HEK293 (cell line): ENCODE results near the gene GNL2.

Experiments used
- CTCF ChIA-PET: fragments of 350-600 bp; formaldehyde crosslinking; extraction: SDS; loops from one replicate; lab custom pipeline; 2021; ENCODE audit warnings: antibody characterized with exemption; lab: Yijun Ruan, JAX
- POLR2A ChIA-PET: fragments of 300-600 bp; formaldehyde crosslinking; extraction: SDS; loops from one replicate; lab custom pipeline; 2020; ENCODE audit warnings: antibody characterized with exemption, inconsistent platforms; lab: Yijun Ruan, JAX
- H3K27ac ChIP-seq: fragments of 200-500 bp; sonication (Bioruptor generic); 2 replicates; pipeline ENCODE4 v1.5.1; 2014; ENCODE audit warnings: low read depth, low read length, control low read depth, inconsistent platforms; ENCODE audit errors: extremely low read depth
- H3K36me3 ChIP-seq, 2 experiments: fragments of 200-500 bp in 1 of 2; sonication (Bioruptor generic) in 1 of 2; 1 replicate in 1 of 2; 2 replicates in 1 of 2; pipeline ENCODE4 v1.5.1; 2014 to 2017; ENCODE audit warnings: inconsistent platforms in 2 of 2, low read length in 2 of 2; ENCODE audit not compliant: control insufficient read depth in 2 of 2, insufficient read depth in 1 of 2
- H3K4me1 ChIP-seq: fragments of 200-500 bp; sonication (Bioruptor generic); 2 replicates; pipeline ENCODE4 v1.5.1; 2014; ENCODE audit warnings: mild to moderate bottlenecking, low read length, inconsistent platforms; ENCODE audit not compliant: control insufficient read depth, insufficient read depth
- H3K4me3 ChIP-seq: 2 replicates; pipeline ENCODE4 v1.5.1; 2011; ENCODE audit warnings: low read depth, mild to moderate bottlenecking, control low read depth, low read length, moderate library complexity
- H3K9me3 ChIP-seq: fragments of 200-500 bp; sonication (Bioruptor generic); 2 replicates; pipeline ENCODE4 v1.5.1; 2014; ENCODE audit warnings: low read depth, low read length, inconsistent platforms; ENCODE audit not compliant: control insufficient read depth, insufficient read depth
- FEZF1 ChIP-seq: fragments of 450-650 bp; formaldehyde crosslinking; IDR thresholded peaks from 2 replicates; pipeline ENCODE4 v1.5.1; 2016; ENCODE audit warnings: missing biosample characterization, missing genetic modification characterization
- GFI1B ChIP-seq: fragments of 450-650 bp; formaldehyde crosslinking; IDR thresholded peaks from 2 replicates; pipeline ENCODE4 v1.5.1; 2016; ENCODE audit warnings: missing biosample characterization, missing genetic modification characterization
- HOXD13 ChIP-seq: sonication (generic); formaldehyde crosslinking; IDR thresholded peaks from 2 replicates; pipeline ENCODE4 v1.8.0; 2022; ENCODE audit warnings: missing genetic modification reagents, borderline replicate concordance
- KLF1 ChIP-seq: fragments of 450-650 bp; formaldehyde crosslinking; IDR thresholded peaks from 2 replicates; pipeline ENCODE4 v1.5.1; 2016; ENCODE audit warnings: missing biosample characterization, missing genetic modification characterization
- REPIN1 ChIP-seq: fragments of 450-650 bp; formaldehyde crosslinking; IDR thresholded peaks from 2 replicates; pipeline ENCODE4 v1.5.1; 2017; ENCODE audit warnings: missing biosample characterization, missing genetic modification characterization, low read depth
- SETDB1 ChIP-seq: IDR thresholded peaks from one replicate; pipeline ENCODE4 v1.6.1; 2017; ENCODE audit warnings: mild to moderate bottlenecking, low read length, moderate library complexity, mixed read lengths; ENCODE audit not compliant: insufficient read length
- ZBTB1 ChIP-seq: fragments of 450-650 bp; formaldehyde crosslinking; IDR thresholded peaks from 2 replicates; pipeline ENCODE4 v1.5.1; 2016; ENCODE audit warnings: missing biosample characterization, missing genetic modification characterization
- ZBTB20 ChIP-seq: fragments of 450-650 bp; formaldehyde crosslinking; IDR thresholded peaks from 2 replicates; pipeline ENCODE4 v1.5.1; 2016; ENCODE audit warnings: missing biosample characterization, missing genetic modification characterization
- ZIC2 ChIP-seq: fragments of 450-650 bp; formaldehyde crosslinking; IDR thresholded peaks from 2 replicates; pipeline ENCODE4 v1.5.1; 2016; ENCODE audit warnings: missing biosample characterization, missing genetic modification characterization
- ZNF140 ChIP-seq: fragments of 450-650 bp; formaldehyde crosslinking; IDR thresholded peaks from 2 replicates; pipeline ENCODE4 v1.5.1; 2016; ENCODE audit warnings: missing biosample characterization, missing genetic modification characterization
- ZNF473 ChIP-seq: fragments of 450-650 bp; formaldehyde crosslinking; IDR thresholded peaks from 2 replicates; pipeline ENCODE4 v1.5.1; 2017; ENCODE audit warnings: missing biosample characterization, missing genetic modification characterization
- ZNF623 ChIP-seq: fragments of 450-650 bp; formaldehyde crosslinking; IDR thresholded peaks from 2 replicates; pipeline ENCODE4 v1.5.1; 2016; ENCODE audit warnings: missing biosample characterization, missing genetic modification characterization
- ZNF776 ChIP-seq: fragments of 450-650 bp; formaldehyde crosslinking; IDR thresholded peaks from 2 replicates; pipeline ENCODE4 v1.5.0; 2017; ENCODE audit warnings: missing biosample characterization, missing genetic modification characterization, borderline replicate concordance
- ZNF777 ChIP-seq: fragments of 450-650 bp; formaldehyde crosslinking; IDR thresholded peaks from 2 replicates; pipeline ENCODE4 v1.5.1; 2017; ENCODE audit warnings: missing biosample characterization, missing genetic modification characterization, borderline replicate concordance
- ZNF792 ChIP-seq: fragments of 450-650 bp; formaldehyde crosslinking; IDR thresholded peaks from 2 replicates; pipeline ENCODE4 v1.5.1; 2016; ENCODE audit warnings: missing biosample characterization, missing genetic modification characterization
- TF ChIP-seq, protein P1 (sequence below): fragments of 450-650 bp; formaldehyde crosslinking; optimal IDR thresholded peaks from 2 replicates; pipeline ENCODE3; 2016; ENCODE audit warnings: missing biosample characterization, mild to moderate bottlenecking, missing genetic modification characterization
- TF ChIP-seq, protein P2 (sequence below): fragments of 450-650 bp; formaldehyde crosslinking; IDR thresholded peaks from 2 replicates; pipeline ENCODE4 v1.5.1; 2017; ENCODE audit warnings: missing biosample characterization, missing genetic modification characterization
- TF ChIP-seq, protein P3 (sequence below): fragments of 450-650 bp; formaldehyde crosslinking; IDR thresholded peaks from 2 replicates; pipeline ENCODE4 v1.5.1; 2016; ENCODE audit warnings: missing biosample characterization, missing genetic modification characterization
- TF ChIP-seq, protein P4 (sequence below): fragments of 450-650 bp; formaldehyde crosslinking; IDR thresholded peaks from 2 replicates; pipeline ENCODE4 v1.5.1; 2017; ENCODE audit warnings: missing biosample characterization, missing genetic modification characterization
- TF ChIP-seq, protein P5 (sequence below): fragments of 450-650 bp; formaldehyde crosslinking; IDR thresholded peaks from 2 replicates; pipeline ENCODE4 v1.5.0; 2017; ENCODE audit warnings: missing biosample characterization, missing genetic modification characterization, borderline replicate concordance
- TF ChIP-seq, protein P6 (sequence below): fragments of 450-650 bp; formaldehyde crosslinking; IDR thresholded peaks from 2 replicates; pipeline ENCODE4 v1.5.1; 2017; ENCODE audit warnings: missing biosample characterization, mild to moderate bottlenecking, missing genetic modification characterization, moderate library complexity

The GNL2 gene

DNA sequence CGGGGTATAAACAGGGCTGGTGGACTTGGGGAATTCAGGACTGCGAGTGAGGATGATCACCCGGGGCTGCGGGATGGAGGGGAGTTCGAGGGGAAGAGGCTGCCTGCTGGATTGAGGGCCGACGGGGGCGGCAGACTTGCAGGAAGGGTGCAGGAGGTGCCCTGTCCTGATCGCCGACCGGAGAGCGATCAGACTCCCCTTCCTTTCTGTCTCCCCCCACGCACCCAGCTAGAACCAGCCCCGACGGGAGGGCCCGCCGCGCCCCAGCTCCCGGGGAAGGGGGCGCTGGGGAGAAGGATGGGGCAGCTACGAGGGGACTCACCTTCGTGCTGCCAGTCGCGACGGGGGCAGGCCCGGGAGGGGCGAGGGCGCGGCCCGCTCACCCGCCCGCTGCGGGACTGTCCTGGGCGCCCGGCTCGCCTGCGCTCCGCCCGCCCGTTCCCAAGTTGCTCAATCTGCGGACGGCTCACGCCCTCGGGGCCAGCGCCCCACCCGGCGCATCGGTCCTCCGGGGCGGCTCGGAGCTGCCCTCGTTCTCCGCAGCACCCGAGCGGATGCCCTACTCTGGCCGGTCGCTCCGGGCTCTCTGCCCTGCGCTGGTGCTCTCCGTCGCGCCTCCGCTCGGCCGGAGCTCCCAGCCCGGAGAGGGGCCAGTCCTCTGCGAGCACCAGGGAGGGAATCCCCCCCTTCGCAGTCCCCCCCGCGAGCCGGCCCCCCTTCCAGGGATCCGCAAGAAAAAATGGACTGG is 38.7 kb upstream of the GNL2 start, which contains the start of gene RSPO1 (continued):
- TF ChIP-seq, protein P1, sequence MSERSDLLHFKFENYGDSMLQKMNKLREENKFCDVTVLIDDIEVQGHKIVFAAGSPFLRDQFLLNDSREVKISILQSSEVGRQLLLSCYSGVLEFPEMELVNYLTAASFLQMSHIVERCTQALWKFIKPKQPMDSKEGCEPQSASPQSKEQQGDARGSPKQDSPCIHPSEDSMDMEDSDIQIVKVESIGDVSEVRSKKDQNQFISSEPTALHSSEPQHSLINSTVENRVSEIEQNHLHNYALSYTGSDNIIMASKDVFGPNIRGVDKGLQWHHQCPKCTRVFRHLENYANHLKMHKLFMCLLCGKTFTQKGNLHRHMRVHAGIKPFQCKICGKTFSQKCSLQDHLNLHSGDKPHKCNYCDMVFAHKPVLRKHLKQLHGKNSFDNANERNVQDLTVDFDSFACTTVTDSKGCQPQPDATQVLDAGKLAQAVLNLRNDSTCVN (tag by site-specific recombination), result peak; percentile 45
- TF ChIP-seq, protein P2, sequence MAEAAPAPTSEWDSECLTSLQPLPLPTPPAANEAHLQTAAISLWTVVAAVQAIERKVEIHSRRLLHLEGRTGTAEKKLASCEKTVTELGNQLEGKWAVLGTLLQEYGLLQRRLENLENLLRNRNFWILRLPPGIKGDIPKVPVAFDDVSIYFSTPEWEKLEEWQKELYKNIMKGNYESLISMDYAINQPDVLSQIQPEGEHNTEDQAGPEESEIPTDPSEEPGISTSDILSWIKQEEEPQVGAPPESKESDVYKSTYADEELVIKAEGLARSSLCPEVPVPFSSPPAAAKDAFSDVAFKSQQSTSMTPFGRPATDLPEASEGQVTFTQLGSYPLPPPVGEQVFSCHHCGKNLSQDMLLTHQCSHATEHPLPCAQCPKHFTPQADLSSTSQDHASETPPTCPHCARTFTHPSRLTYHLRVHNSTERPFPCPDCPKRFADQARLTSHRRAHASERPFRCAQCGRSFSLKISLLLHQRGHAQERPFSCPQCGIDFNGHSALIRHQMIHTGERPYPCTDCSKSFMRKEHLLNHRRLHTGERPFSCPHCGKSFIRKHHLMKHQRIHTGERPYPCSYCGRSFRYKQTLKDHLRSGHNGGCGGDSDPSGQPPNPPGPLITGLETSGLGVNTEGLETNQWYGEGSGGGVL (tag by site-specific recombination), result peak; percentile 90
- TF ChIP-seq, protein P3, sequence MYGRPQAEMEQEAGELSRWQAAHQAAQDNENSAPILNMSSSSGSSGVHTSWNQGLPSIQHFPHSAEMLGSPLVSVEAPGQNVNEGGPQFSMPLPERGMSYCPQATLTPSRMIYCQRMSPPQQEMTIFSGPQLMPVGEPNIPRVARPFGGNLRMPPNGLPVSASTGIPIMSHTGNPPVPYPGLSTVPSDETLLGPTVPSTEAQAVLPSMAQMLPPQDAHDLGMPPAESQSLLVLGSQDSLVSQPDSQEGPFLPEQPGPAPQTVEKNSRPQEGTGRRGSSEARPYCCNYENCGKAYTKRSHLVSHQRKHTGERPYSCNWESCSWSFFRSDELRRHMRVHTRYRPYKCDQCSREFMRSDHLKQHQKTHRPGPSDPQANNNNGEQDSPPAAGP, result peak; percentile 68
- peak; percentile 80 for TF ChIP-seq KLF1 (tag by site-specific recombination)

DNA sequence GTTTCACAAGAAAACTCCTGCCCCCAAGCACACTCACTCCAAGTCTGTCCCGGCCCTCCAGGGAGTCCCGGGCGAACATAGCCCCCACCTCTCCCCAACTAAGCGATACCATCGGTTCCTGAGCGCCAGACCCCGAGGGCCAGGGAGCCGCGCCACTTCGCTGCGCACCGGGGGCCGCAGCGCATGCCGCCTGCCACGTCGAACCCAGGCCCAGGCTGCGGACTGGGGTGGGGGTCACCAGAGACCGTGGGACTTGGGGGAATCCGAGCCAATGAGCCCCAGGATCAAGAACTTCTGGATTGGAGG is 38.2 kb upstream of the GNL2 start:
- POLR2A ChIA-PET, result interaction anchor here (0.8 kb wide), 1 partner anchor 174 kb away, joined by 4 read pairs; the partner anchor contains the start of genes C1orf122 and YRDC
- TF ChIP-seq ZBTB20 (no peak), ZNF777 (tag by site-specific recombination) (no peak), ZNF792 (tag by site-specific recombination) (no peak), ZNF473 (tag by site-specific recombination) (no peak), FEZF1 (tag by site-specific recombination) (no peak)
- TF ChIP-seq, protein P4, sequence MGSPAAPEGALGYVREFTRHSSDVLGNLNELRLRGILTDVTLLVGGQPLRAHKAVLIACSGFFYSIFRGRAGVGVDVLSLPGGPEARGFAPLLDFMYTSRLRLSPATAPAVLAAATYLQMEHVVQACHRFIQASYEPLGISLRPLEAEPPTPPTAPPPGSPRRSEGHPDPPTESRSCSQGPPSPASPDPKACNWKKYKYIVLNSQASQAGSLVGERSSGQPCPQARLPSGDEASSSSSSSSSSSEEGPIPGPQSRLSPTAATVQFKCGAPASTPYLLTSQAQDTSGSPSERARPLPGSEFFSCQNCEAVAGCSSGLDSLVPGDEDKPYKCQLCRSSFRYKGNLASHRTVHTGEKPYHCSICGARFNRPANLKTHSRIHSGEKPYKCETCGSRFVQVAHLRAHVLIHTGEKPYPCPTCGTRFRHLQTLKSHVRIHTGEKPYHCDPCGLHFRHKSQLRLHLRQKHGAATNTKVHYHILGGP, result no peak
- no peak overlapping the region for H3K4me3 ChIP-seq
- H3K36me3 ChIP-seq, result no peaks in the 10 kb centered on the region
- CTCF ChIA-PET, result interaction anchor here (0.6 to 2.0 kb wide), 2 partner anchors 48 to 926 kb away, joined by 3 to 7 read pairs; no protein-coding TSS in a partner anchor
- H3K9me3 ChIP-seq, result no peaks in the 10 kb centered on the region
- H3K4me1 ChIP-seq, result no peaks in the 10 kb centered on the region
- no peak overlapping the region for H3K27ac ChIP-seq

DNA sequence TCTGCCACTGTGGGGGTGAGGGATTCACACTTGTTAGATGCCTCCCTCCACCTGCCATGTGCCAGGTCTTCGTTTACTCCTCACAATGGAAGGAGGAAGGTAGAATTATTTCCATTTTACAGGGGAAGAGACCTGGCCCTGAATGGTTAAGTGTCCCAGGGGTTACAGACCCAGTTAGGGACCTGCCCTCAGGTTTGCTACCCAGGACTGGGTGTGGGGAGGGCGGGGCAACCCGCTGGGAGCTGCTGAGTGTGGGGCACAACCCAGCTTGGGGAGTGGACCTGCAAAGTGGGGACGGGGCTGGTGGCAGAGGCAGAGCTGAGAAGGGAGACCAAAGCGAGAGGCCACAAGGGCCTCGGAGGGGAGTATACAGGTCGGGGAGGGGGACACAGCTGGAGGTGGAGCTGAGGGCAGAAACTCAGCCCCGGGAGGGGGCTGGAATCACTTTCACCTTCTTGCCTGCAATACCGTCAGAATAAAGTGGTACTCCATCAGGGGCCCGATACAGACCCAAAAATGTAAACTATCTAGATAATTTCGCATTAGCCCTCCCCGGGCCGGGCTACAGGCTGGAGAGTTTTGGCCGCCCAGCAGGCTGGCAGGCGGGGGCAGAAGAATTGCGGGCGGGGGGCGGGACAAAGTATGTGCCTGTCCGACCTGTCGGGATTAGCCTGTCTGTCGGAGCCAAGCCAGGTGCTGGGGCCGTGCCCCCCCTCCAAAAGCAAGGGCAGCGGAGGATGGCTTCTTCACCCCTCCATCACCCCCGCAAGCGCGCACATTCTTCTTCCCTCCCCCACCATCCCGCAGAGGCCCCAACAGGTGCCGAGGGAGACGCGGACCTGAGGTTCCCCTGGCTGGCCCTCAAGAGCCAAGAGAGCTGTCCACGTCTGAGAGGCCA is 37.6 kb upstream of the GNL2 start:
- POLR2A ChIA-PET, result no interaction called here
- Histone ChIP-seq H3K27ac (no peak overlapping the region), H3K36me3 (no peaks in the 10 kb centered on the region), H3K4me3 (no peak overlapping the region), H3K4me1 (no peaks in the 10 kb centered on the region), H3K9me3 (no peaks in the 10 kb centered on the region)
- CTCF ChIA-PET, result interaction anchor here (0.6 to 1.2 kb wide), 2 partner anchors 11 to 927 kb away, joined by 3 to 5 read pairs; no protein-coding TSS in a partner anchor
- no peak for TF ChIP-seq ZBTB1 (tag by site-specific recombination)
- TF ChIP-seq ZIC2, result 0 out of 2 replicates have a peak, but pooled peaks have one; percentile 13
- no peak for TF ChIP-seq REPIN1 (tag by site-specific recombination)
- no peak for TF ChIP-seq GFI1B (tag by site-specific recombination)
- TF ChIP-seq ZNF776 (tag by site-specific recombination), result no peak
- no peak for TF ChIP-seq ZNF623 (tag by site-specific recombination)
- TF ChIP-seq SETDB1, result no peak
- TF ChIP-seq ZNF140, result no peak
- peak; percentile 85 for TF ChIP-seq KLF1 (tag by site-specific recombination)
- no peak for TF ChIP-seq HOXD13 (CRISPR knock-in tag)
- TF ChIP-seq, protein P5, sequence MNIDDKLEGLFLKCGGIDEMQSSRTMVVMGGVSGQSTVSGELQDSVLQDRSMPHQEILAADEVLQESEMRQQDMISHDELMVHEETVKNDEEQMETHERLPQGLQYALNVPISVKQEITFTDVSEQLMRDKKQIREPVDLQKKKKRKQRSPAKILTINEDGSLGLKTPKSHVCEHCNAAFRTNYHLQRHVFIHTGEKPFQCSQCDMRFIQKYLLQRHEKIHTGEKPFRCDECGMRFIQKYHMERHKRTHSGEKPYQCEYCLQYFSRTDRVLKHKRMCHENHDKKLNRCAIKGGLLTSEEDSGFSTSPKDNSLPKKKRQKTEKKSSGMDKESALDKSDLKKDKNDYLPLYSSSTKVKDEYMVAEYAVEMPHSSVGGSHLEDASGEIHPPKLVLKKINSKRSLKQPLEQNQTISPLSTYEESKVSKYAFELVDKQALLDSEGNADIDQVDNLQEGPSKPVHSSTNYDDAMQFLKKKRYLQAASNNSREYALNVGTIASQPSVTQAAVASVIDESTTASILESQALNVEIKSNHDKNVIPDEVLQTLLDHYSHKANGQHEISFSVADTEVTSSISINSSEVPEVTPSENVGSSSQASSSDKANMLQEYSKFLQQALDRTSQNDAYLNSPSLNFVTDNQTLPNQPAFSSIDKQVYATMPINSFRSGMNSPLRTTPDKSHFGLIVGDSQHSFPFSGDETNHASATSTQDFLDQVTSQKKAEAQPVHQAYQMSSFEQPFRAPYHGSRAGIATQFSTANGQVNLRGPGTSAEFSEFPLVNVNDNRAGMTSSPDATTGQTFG (tag by site-specific recombination), result no peak
- TF ChIP-seq, protein P6, sequence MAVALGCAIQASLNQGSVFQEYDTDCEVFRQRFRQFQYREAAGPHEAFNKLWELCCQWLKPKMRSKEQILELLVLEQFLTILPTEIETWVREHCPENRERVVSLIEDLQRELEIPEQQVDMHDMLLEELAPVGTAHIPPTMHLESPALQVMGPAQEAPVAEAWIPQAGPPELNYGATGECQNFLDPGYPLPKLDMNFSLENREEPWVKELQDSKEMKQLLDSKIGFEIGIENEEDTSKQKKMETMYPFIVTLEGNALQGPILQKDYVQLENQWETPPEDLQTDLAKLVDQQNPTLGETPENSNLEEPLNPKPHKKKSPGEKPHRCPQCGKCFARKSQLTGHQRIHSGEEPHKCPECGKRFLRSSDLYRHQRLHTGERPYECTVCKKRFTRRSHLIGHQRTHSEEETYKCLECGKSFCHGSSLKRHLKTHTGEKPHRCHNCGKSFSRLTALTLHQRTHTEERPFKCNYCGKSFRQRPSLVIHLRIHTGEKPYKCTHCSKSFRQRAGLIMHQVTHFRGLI (tag by site-specific recombination), result no peak
